ENCODE results near the gene TGIF1. TPM values are rescaled to one million over a fixed set of nuclear protein-coding genes. Genes with fewer than 3 reads are reported as not detected.
"Not testable (repeated sequence)": the region's sequence is repeated elsewhere in the genome, so short reads cannot be mapped to it uniquely, and the experiment has no call there.

Gene TGIF1
- total RNA-seq, 1 donor from 2014 or later: 7.6 TPM

GRCh38 chr18:3454365-3455089, 4.6 kb downstream of the TGIF1 start:
- intact Hi-C loops (cut with micrococcal nuclease): loop anchor here (1.0 to 10.0 kb wide), 4 partner anchors 157 to 880 kb away; partner anchors contain the start of genes METTL4 and NDC80

- intact Hi-C loops (cut with micrococcal nuclease): loop anchor here (10.0 kb wide), 1 partner anchor 880 kb away; the partner anchor contains the start of genes METTL4 and NDC80
Measured at GRCh38 chr18:3455090-3455635, 5.2 kb downstream of the TGIF1 start.

- intact Hi-C loops (cut with micrococcal nuclease): loop anchor here (10.0 kb wide), 1 partner anchor 881 kb away; the partner anchor contains the start of genes METTL4 and NDC80
Measured at GRCh38 chr18:3455907-3456685, 6.1 kb downstream of the TGIF1 start.

- intact Hi-C loops (cut with micrococcal nuclease): loop anchor here (10.0 kb wide), 1 partner anchor 882 kb away; the partner anchor contains the start of genes METTL4 and NDC80
Measured at GRCh38 chr18:3456686-3457069, 6.7 kb downstream of the TGIF1 start.

GRCh38 chr18:3457261-3457724, 7.3 kb downstream of the TGIF1 start:
- intact Hi-C loops (cut with micrococcal nuclease): loop anchor here (10.0 kb wide), 1 partner anchor 882 kb away; the partner anchor contains the start of genes METTL4 and NDC80

- intact Hi-C loops (cut with micrococcal nuclease): loop anchor here (10.0 kb wide), 1 partner anchor 884 kb away; the partner anchor contains the start of genes METTL4 and NDC80
Measured at GRCh38 chr18:3458378-3458777, 8.4 kb downstream of the TGIF1 start.

- intact Hi-C loops (cut with micrococcal nuclease): loop anchor here (10.0 kb wide), 1 partner anchor 884 kb away; the partner anchor contains the start of genes METTL4 and NDC80
Measured at GRCh38 chr18:3458952-3459853, 9.2 kb downstream of the TGIF1 start.

GRCh38 chr18:3460823-3461398, 10.9 kb downstream of the TGIF1 start:
- intact Hi-C loops (cut with micrococcal nuclease): no loop called here

GRCh38 chr18:3461704-3462103, 11.7 kb downstream of the TGIF1 start:
- intact Hi-C loops (cut with micrococcal nuclease): no loop called here

- intact Hi-C loops (cut with micrococcal nuclease): no loop called here
Measured at GRCh38 chr18:3463051-3463450, 13.1 kb downstream of the TGIF1 start.

- intact Hi-C loops (cut with micrococcal nuclease): no loop called here
Measured at GRCh38 chr18:3466045-3466444, 16.1 kb downstream of the TGIF1 start.

GRCh38 chr18:3466872-3467271, 16.9 kb downstream of the TGIF1 start:
- intact Hi-C loops (cut with micrococcal nuclease): no loop called here

GRCh38 chr18:3468066-3468705, 18.2 kb downstream of the TGIF1 start:
- intact Hi-C loops (cut with micrococcal nuclease): no loop called here

GRCh38 chr18:3468833-3469232, 18.9 kb downstream of the TGIF1 start:
- intact Hi-C loops (cut with micrococcal nuclease): no loop called here

- intact Hi-C loops (cut with micrococcal nuclease): no loop called here
Measured at GRCh38 chr18:3471141-3471648, 21.2 kb downstream of the TGIF1 start.

GRCh38 chr18:3472121-3472520, 22.1 kb downstream of the TGIF1 start:
- intact Hi-C loops (cut with micrococcal nuclease): not testable (repeated sequence)

GRCh38 chr18:3472681-3473544, 22.9 kb downstream of the TGIF1 start:
- intact Hi-C loops (cut with micrococcal nuclease): no loop called here

- intact Hi-C loops (cut with micrococcal nuclease): no loop called here
Measured at GRCh38 chr18:3478262-3478978, 28.4 kb downstream of the TGIF1 start.

Data from T-helper 2 cell treated with Interferon-gamma antibody and Interleukin-4, amounts not matched to agents 100 ng/mL and 5 ng/mL, for 36 hours (primary cell).